Neural crest cell (in vitro differentiated cells): ENCODE measurements around the gene DPEP1. TPM values are rescaled to one million over a fixed set of nuclear protein-coding genes. Genes with fewer than 3 reads are reported as not detected.

Source experiments
- DNase-seq: peaks from one replicate; pipeline ENCODE4 v3.0.0; 2021; ENCODE audit warnings: low read depth, mixed read lengths, low spot score
- H3K27ac Mint-ChIP-seq: one replicate; pipeline ENCODE4 v1.8.0; 2021; ENCODE audit warnings: mild to moderate bottlenecking, mixed read lengths; ENCODE audit not compliant: unreplicated experiment
- H3K27me3 Mint-ChIP-seq: 2 replicates; pipeline ENCODE4 v1.8.0; 2021; ENCODE audit warnings: low read depth, mild to moderate bottlenecking, mixed read lengths
- H3K36me3 Mint-ChIP-seq: 2 replicates; pipeline ENCODE4 v1.8.0; 2021; ENCODE audit warnings: low read depth, mild to moderate bottlenecking, mixed read lengths
- H3K4me1 Mint-ChIP-seq: 2 replicates; pipeline ENCODE4 v1.8.0; 2021; ENCODE audit warnings: mixed read lengths
- H3K4me3 Mint-ChIP-seq: one replicate; pipeline ENCODE4 v1.8.0; 2021; ENCODE audit warnings: mild to moderate bottlenecking, mixed read lengths
- H3K9me3 Mint-ChIP-seq: 2 replicates; pipeline ENCODE4 v1.8.0; 2021; ENCODE audit warnings: mixed read lengths
- CTCF ChIP-seq: fragments of 200-600 bp; sonication (generic); conservative IDR thresholded peaks from 2 replicates; pipeline ENCODE4 v1.5.0; 2021; ENCODE audit warnings: antibody characterized with exemption, mild to moderate bottlenecking
- total RNA-seq: library from RNA; stranded (reverse); gene quantifications from 2 replicates; pipeline ENCODE4 v1.2.1, GENCODE V29; 2021

Gene DPEP1
- total RNA-seq, 1 donor from 2014 or later = 0.21 TPM

- no peak overlapping the region for H3K4me3 Mint-ChIP-seq
- no peaks in the 10 kb centered on the region for H3K9me3 Mint-ChIP-seq
- no peak overlapping the region for H3K27ac Mint-ChIP-seq
- H3K4me1 Mint-ChIP-seq = no peaks in the 10 kb centered on the region
- no peak for DNase-seq
- H3K27me3 Mint-ChIP-seq = peaks cover 15% of the 10 kb centered on the region
- no peaks in the 10 kb centered on the region for H3K36me3 Mint-ChIP-seq
- no peak for TF ChIP-seq CTCF
Observed at GRCh38 chr16:89582614-89583196, 30.7 kb upstream of the DPEP1 start.

DNA sequence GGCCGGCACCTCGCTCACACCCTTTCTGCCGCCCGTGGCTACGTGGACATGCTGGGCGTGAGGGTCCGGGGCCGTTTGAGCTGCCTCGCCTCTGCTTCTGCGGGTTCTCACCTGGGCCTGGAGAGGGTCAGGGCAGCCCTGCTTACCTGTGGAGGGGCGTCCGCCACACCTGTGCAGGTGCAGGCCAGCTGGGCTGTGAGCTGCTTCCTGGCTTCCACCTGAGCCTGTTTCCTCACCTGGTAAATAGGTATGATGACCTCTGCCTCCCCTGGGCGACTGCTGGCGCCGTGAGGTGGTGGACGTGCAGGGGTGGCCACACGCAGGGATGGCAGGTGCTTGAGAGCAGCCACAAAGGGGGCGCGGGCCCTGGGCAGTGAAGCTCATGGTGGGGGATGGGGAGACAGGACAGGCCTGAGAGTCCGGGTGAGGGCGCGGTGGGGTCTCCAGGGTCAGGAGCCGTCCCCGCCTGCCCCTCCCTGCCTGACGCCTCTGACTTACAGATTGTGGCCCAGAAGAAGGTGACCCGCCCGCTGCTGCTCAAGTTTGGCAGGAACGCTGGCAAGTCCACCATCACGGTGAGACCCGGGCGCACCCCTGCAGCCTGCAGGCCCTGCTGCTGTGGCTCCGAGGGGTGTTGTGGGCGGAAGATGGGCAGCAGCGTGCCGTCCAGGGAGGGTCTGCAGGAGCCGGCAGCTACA, 30.1 kb upstream of the DPEP1 start:
- TF ChIP-seq CTCF = no peak
- no peaks in the 10 kb centered on the region for H3K9me3 Mint-ChIP-seq
- H3K27me3 Mint-ChIP-seq = peaks cover 9% of the 10 kb centered on the region
- H3K4me1 Mint-ChIP-seq = no peaks in the 10 kb centered on the region
- DNase-seq = no peak
- no peaks in the 10 kb centered on the region for H3K36me3 Mint-ChIP-seq
- H3K4me3 Mint-ChIP-seq = no peak overlapping the region
- no peak overlapping the region for H3K27ac Mint-ChIP-seq

DNA sequence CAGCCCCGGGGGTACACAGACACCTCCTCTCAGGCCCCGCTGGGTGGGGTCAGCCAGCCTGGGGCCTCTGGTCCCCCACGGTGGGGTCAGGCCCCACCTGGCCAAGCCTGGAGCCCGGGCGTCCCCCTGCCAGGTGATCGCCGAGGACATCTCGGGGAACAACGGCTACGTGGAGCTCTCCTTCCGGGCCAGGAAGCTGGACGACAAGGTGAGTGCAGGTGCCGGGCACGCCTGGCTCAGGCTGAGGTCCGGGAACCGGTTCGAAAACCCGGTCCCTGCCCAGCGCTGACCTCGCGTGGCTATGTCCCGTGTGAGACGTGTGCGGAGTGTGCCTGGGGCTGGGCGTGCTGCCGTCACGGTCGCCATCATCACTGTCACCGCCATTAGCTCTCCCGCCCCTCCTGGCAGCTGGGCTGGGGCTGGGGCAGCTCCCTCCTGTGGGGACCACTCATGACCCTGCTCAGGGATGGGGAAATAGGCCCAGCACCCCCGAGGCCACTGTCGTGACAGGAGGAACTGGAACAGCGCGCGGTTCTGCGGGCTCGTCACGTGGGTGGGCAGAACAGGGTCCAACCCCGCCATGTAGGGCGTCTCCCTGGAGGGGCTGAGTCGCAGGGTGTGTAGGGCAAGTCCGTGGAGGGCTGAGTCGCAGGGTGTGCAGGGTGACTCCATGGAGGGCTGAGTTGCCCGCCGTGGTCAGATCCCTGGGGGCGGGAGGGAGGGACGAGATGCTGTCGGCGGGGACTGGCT, 29.4 kb upstream of the DPEP1 start:
- no peak for DNase-seq
- Mint-ChIP-seq H3K4me1 (no peaks in the 10 kb centered on the region), H3K27ac (no peak overlapping the region), H3K27me3 (peaks cover 4% of the 10 kb centered on the region), H3K36me3 (no peaks in the 10 kb centered on the region), H3K9me3 (no peaks in the 10 kb centered on the region), H3K4me3 (no peak overlapping the region)
- TF ChIP-seq CTCF = no peak

- Mint-ChIP-seq H3K36me3 (no peaks in the 10 kb centered on the region), H3K27ac (no peak overlapping the region), H3K4me1 (no peaks in the 10 kb centered on the region), H3K9me3 (no peaks in the 10 kb centered on the region), H3K4me3 (no peak overlapping the region), H3K27me3 (peaks cover 4% of the 10 kb centered on the region)
- DNase-seq = no peak
- TF ChIP-seq CTCF = no peak
Observed at GRCh38 chr16:89584768-89585549, 28.5 kb upstream of the DPEP1 start.

GRCh38 chr16:89586218-89586617, 27.2 kb upstream of the DPEP1 start:
- no peaks in the 10 kb centered on the region for H3K4me1 Mint-ChIP-seq
- no peaks in the 10 kb centered on the region for H3K9me3 Mint-ChIP-seq
- no peaks in the 10 kb centered on the region for H3K36me3 Mint-ChIP-seq
- H3K4me3 Mint-ChIP-seq = no peak overlapping the region
- H3K27me3 Mint-ChIP-seq = peaks cover 4% of the 10 kb centered on the region
- DNase-seq = no peak
- TF ChIP-seq CTCF = no peak
- H3K27ac Mint-ChIP-seq = no peak overlapping the region
